GM12878 (cell line): ENCODE results near the gene SLC2A4.

Experiments
- FOXM1 ChIP-seq: IDR thresholded peaks from 2 replicates; pipeline ENCODE4 v1.6.1; 2012; ENCODE audit warnings: low read depth, mild to moderate bottlenecking, inconsistent platforms, low read length, moderate library complexity
- TBL1XR1 ChIP-seq: IDR thresholded peaks from 2 replicates; pipeline ENCODE4 v1.6.1; 2012; ENCODE audit warnings: low read depth, low read length, improper control_type of control experiment

DNA sequence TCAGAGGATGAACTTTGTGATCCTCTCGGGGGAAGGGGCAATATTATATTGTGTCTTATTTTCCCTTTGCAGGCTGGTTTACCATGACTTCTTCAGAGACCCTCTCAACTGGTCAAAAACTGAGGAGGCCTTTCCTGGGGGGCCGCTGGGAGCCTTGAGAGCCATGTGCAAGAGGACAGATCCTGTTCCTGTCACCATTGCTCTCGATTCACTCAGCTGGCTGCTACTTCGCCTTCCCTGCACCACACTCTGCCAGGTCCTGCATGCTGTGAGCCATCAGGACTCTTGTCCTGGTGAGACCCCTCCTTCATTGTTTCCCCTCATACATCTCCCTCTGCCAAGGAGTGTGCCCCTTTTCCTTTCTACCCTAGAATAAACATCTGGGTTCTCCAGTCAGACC lies 27.0 kb upstream of the SLC2A4 start:
- no peak for TF ChIP-seq FOXM1
- no peak for TF ChIP-seq TBL1XR1
